Left ventricle myocardium inferior (tissue), 1 donor: ENCODE data around the gene SH3PXD2B. TPM values are rescaled to one million over a fixed set of nuclear protein-coding genes. Genes with fewer than 3 reads are reported as not detected.

Experiments
- DNase-seq: peaks from one replicate; pipeline ENCODE4 v3.0.0-alpha.2; 2020
- H3K27ac ChIP-seq: fragments of 200-600 bp; replicated peaks from 2 replicates; pipeline ENCODE4 v1.8.0; 2021
- H3K27me3 ChIP-seq: fragments of 200-600 bp; 2 replicates; pipeline ENCODE4 v1.8.0; 2021; ENCODE audit warnings: low read depth
- H3K36me3 ChIP-seq: fragments of 200-600 bp; 2 replicates; pipeline ENCODE4 v1.8.0; 2021
- H3K4me1 ChIP-seq: fragments of 200-600 bp; 2 replicates; pipeline ENCODE4 v1.8.0; 2021
- H3K4me3 ChIP-seq: fragments of 200-600 bp; 2 replicates; pipeline ENCODE4 v1.8.0; 2021; ENCODE audit warnings: mild to moderate bottlenecking, moderate library complexity
- H3K9me3 ChIP-seq: fragments of 200-600 bp; replicated peaks from 2 replicates; pipeline ENCODE4 v1.8.0; 2021
- CTCF ChIP-seq: fragments of 200-600 bp; IDR thresholded peaks from 2 replicates; pipeline ENCODE4 v1.8.0; 2021; ENCODE audit warnings: antibody characterized with exemption, mild to moderate bottlenecking, borderline replicate concordance
- intact Hi-C: fragments of 100-400 bp; cut with micrococcal nuclease; formaldehyde crosslinking; loops from one replicate; pipeline ENCODE4 v1.11.0; 2022
- total RNA-seq: library from RNA; stranded (reverse); fragmentation: NEBNext Ultra II Directional; extraction: Animal tissue kit (Norgen Biotek cat#: 25700); gene quantifications from one replicate; pipeline ENCODE4 v1.2.1, GENCODE V29; 2021
- donor health status: DM: no; HTN: yes; CAD: no; lungs with severe emphysema.

The SH3PXD2B gene
- total RNA-seq, 1 donor from 2014 or later = 5.2 TPM

- Histone ChIP-seq H3K27ac (no peak overlapping the region), H3K36me3 (no peaks in the 10 kb centered on the region), H3K9me3 (no peaks in the 10 kb centered on the region), H3K4me1 (peaks cover 50% of the 10 kb centered on the region), H3K4me3 (no peak overlapping the region), H3K27me3 (no peaks in the 10 kb centered on the region)
- no peak for DNase-seq
- TF ChIP-seq CTCF = no peak
- intact Hi-C loops = loop anchor here (10.0 kb wide), 1 partner anchor 176 kb away; no protein-coding TSS in a partner anchor
Observed at GRCh38 chr5:172280929-172281328, 173.4 kb downstream of the SH3PXD2B start.

GRCh38 chr5:172280317-172280716 is 174.0 kb downstream of the SH3PXD2B start:
- Histone ChIP-seq H3K27ac (no peak overlapping the region), H3K4me3 (no peak overlapping the region), H3K4me1 (peaks cover 46% of the 10 kb centered on the region), H3K36me3 (no peaks in the 10 kb centered on the region), H3K9me3 (no peaks in the 10 kb centered on the region), H3K27me3 (no peaks in the 10 kb centered on the region)
- intact Hi-C loops = loop anchor here (10.0 kb wide), 1 partner anchor 176 kb away; no protein-coding TSS in a partner anchor
- TF ChIP-seq CTCF = no peak
- no peak for DNase-seq

- Histone ChIP-seq H3K27me3 (no peaks in the 10 kb centered on the region), H3K36me3 (no peaks in the 10 kb centered on the region), H3K9me3 (no peaks in the 10 kb centered on the region), H3K4me3 (no peak overlapping the region), H3K4me1 (peaks cover 37% of the 10 kb centered on the region), H3K27ac (no peak overlapping the region)
- DNase-seq = no peak
- TF ChIP-seq CTCF = no peak
- intact Hi-C loops = no loop called here
Observed at GRCh38 chr5:172278356-172278755, 176.0 kb downstream of the SH3PXD2B start.

- DNase-seq = no peak
- intact Hi-C loops = no loop called here
- TF ChIP-seq CTCF = no peak
- Histone ChIP-seq H3K27me3 (no peaks in the 10 kb centered on the region), H3K27ac (no peak overlapping the region), H3K36me3 (no peaks in the 10 kb centered on the region), H3K4me3 (no peak overlapping the region), H3K4me1 (peaks cover 16% of the 10 kb centered on the region), H3K9me3 (no peaks in the 10 kb centered on the region)
Observed at GRCh38 chr5:172276214-172276613, 178.1 kb downstream of the SH3PXD2B start.

Other genes with a start within 250 kb of the SH3PXD2B start
- gene UBTD2, start 170.8 kb downstream of the SH3PXD2B start, total RNA-seq = 7.6 TPM
- gene NEURL1B, start 186.7 kb upstream of the SH3PXD2B start, total RNA-seq = 24.0 TPM